GM18907 (cell line): ENCODE measurements around the gene SIRPB1.
"Not testable (repeated sequence)": the region's sequence is repeated elsewhere in the genome, so short reads cannot be mapped to it uniquely, and the experiment has no call there.

Source experiments
- ATAC-seq: cut with Tn5 transposase; IDR thresholded peaks from one replicate; pipeline ENCODE4 v1.9.1; 2021; ENCODE audit warnings: mild to moderate bottlenecking, moderate library complexity; ENCODE audit not compliant: unreplicated experiment

Gene SIRPB1

DNA sequence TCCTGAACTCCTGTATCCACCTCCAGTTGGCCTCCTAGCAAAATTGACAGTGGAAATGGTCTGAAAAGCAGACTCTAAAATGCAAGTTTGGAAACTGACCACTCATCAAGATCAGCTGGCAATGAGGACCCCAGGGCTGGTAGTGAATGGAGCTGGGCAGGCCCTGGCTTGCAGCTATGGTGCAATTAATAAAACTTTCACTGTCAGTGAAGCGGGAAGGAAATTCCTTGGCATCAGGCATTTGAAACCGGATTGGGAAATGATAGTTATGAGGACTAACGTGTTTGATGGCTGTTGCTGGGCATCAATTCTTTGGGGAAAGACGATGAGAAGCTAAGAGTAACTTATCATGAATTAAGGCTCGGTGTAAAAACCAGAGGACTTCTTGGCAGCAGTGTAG, 19.1 kb downstream of the SIRPB1 start:
- ATAC-seq = no peak

DNA sequence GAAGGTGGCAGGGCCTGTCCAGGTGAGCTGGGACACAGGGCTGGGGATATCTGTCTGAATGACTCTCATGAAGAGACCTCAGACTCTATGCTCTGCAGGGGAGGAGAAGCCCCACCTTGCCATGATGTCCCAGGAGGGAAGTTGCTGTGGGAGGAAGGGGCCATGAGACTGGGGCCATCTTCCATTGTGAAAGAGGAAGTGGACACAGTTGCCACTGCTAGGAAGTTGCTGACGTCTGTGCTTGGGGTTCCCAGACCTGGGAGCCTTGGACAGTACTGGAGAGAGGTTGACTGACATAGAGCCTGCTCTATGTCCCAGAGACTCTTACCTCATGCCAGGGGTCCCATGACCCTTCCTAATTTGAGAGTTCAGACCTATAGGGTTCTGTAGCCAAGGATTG, 24.5 kb downstream of the SIRPB1 start:
- no peak for ATAC-seq

DNA sequence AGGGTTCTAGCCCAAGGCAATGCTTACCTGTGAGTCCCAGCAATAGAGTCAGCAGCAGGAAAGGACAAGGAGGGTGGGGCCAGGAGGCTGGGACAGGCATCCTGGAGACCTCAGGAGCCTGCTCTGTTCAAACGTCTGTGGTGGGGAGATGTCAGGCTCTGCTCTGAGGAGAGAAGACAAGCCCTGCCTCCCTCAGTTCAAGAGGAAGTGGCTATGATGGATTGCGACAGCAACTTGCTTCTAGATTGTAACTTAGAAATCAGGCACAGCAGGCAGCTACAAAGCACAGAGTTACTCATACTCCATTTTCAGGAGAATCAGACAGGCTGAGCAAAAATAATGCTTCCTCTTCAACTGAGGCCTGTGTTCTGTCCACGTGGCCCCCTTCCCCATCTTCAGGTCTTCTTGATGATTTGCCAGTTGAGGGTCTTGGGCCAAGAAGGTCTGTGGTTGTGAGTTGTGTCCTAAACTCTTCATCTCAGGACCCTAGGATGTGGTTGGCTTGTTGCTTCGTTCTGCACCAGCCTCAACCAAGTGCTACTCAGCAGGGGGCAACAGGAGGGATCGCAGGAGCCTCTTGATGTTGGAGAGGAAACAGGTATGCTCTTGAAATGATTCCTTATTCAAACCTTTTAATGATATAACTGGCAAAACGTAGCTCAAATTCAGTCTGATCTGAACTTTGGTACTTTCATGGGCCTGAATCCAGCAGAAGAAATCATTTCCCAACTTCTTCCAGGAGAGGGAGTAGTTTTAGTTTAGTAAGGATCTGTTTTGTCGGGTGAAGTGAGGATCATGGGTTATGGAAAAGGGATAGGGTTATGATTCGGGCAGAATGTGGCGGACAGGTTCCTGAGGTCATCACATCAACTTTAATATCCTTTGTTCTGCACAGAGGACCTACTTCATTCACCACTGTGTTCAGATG, 31.0 kb downstream of the SIRPB1 start:
- ATAC-seq = no peak

DNA sequence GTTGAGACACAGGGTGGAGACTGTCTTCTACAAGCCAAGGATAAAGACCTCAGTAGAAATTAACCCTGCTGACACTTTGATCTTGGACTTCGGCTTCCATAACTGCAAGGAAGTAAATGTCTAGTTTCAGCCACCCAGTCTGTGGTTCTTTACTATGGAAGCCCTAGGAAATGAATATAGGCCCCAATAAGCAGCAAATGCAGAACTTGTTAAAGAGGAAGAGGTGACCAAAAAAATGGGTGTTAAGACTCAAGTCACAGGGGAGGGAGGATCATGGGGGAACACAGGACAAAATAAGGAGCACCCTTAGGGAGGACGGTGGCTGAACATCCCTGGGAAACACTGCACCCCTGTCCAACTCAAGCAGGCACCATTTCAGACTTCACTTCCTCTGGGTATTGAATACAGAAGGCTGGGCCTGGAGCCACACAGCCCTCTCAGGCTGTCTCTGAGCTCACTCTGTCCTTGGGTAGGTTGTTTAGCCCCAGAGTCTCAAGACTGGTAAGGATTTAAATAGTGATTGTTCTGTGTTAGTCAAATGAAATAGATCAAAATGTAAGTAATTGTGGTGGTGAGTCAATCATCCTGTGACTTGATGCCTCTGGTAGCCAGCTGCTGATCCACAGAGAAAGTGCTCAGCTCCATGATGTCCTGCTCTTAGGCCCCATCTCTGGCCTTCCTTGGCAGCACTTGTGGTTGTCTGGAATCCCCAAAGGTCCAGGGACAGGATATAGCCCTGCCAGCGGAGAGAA, 31.9 kb downstream of the SIRPB1 start:
- ATAC-seq = no peak

DNA sequence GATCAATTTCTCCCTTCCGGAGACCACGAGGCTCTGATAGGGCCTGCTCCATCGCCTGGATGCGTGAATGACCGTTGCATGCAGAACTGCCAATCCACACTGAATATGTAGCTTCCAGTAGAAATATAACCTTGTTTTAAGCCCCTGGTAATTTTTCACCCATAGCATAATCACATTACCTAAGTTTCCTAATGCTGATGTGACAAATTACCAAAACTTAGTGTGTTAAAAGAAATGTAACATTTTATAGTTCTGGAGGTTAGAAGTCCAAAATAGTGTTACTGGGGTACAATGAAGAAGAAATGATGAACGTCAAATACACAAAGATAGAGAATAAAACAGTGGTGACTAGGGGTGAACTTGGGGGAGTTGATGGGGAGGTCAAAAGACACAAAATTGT, 40.3 kb downstream of the SIRPB1 start:
- no peak for ATAC-seq

DNA sequence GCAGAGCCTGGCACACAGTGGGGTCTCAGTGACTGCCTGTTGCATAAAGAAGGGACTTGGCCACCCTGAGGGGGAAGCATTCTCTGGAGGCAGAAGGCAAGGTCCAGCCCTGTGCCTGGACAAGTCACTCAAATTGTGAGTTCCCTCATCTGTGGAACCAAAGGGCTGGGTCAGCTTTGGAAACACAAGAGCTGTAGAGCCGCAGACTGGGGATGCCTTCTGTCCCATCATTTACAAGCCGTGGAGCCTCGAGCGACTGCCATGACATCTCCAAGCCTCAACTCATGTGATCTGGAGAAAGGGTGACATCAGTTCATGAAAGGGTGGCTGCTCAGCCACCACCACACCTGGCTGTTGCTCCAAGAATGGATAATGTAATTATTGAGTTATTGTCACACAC, 41.9 kb downstream of the SIRPB1 start:
- no peak for ATAC-seq

DNA sequence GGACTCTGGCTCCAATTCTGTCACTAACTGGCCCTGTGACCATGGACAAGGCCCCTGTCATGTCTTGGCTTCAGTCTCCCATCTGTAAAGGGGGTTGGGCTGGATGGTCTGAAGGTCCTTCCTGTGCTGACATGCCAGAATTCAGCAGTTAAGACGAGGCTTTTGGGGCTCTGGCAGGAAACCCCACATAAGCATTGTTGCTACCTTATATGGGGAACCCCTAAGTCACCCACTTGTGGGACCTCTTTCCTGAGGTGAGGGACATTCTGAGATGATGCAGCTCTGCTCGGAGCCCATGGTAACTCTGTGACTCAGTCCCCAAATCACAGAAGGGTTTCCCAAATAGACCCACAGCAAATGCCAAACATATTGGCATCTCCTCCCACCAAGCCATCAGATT, 42.5 kb downstream of the SIRPB1 start:
- not testable (repeated sequence) for ATAC-seq

DNA sequence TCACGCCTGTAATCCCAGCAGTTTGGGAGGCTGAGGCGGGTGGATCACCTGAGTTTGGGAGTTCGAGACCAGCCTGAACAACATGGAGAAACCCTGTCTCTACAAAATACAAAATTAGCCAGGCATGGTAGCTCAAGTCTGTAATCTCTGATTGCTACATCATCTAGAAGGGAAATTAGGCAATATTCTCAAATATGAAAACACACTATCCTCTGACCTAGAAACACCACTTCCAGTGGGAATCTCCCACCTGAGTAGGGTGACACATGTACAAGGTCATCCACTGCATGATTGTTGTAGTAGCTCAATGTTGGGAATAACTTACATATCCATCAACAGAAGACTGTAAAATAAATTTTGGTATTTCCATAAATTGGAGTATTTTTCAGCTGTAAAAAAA, 43.2 kb downstream of the SIRPB1 start:
- ATAC-seq = no peak

DNA sequence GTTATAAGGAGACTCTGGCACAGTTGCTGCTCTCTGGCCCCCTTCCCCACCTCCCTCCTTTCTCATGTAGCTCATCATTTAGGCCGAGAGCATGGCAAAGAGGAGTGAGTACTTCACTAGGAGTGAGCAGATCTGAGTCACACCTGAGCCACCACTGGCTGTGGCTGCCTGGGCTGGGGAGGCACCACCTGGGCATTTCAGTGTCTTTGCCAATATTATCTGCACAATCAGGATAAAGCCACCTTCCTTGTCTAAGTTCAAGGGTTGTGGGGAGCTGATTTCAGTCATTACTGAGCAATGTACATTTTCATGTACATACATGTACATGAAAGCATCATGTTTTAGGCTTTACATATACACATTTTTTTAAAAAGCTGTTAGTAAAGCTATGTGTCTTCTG, 43.8 kb downstream of the SIRPB1 start:
- not testable (repeated sequence) for ATAC-seq

DNA sequence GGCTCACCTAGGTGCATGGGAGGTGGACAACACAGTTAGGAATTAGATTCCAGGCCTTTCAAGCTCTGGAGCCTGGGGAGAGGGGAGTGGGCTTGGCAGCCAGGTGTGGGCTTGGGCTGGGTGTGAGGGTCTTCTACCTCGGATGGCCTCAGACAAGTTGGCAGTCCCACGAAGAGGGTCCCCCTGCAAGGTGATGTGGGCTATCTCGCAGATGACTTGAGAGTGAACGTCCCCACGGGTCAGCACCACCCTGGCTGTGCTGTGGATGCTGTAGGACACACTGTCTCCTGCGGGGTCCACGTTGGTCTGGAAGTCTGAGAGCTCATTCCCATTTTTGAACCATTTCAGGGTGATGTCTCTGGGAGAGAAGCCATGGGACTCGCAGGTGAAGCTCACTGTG, 48.2 kb downstream of the SIRPB1 start:
- not testable (repeated sequence) for ATAC-seq
